Astrocyte (in vitro differentiated cells and primary cell): Measurements from ENCODE around the gene CD200R1L. TPM values are rescaled to one million over a fixed set of nuclear protein-coding genes. Genes with fewer than 3 reads are reported as not detected.

Experiments
- DNase-seq: peaks from one replicate; pipeline ENCODE4 v3.0.0-alpha.2; 2010; ENCODE audit warnings: low read depth
- FAIRE-seq: peaks from 2 replicates; lab custom pipeline; 2011; peaks lifted over from hg19 to GRCh38; lab: Jason Lieb, UNC
- H2AFZ ChIP-seq: 2 replicates; pipeline ENCODE4 v1.6.0; 2012; ENCODE audit warnings: low read depth, low read length, inconsistent platforms
- H3K27ac ChIP-seq: 2 replicates; pipeline ENCODE4 v1.5.1; 2011; ENCODE audit warnings: low read depth, low read length, inconsistent platforms
- H3K27me3 ChIP-seq: 2 replicates; pipeline ENCODE4 v1.6.0; 2011; ENCODE audit warnings: low read length, inconsistent platforms; ENCODE audit not compliant: insufficient read depth
- H3K36me3 ChIP-seq: 2 replicates; pipeline ENCODE4 v1.5.1; 2011; ENCODE audit warnings: low read length, inconsistent platforms; ENCODE audit not compliant: insufficient read depth
- H3K4me1 ChIP-seq: 2 replicates; pipeline ENCODE4 v1.5.1; 2011; ENCODE audit warnings: low read length, inconsistent platforms; ENCODE audit not compliant: insufficient read depth
- H3K4me2 ChIP-seq: 2 replicates; pipeline ENCODE4 v1.6.0; 2012; ENCODE audit warnings: low read length, inconsistent platforms
- H3K4me3 ChIP-seq: 2 replicates; pipeline ENCODE4 v1.5.1; 2011; ENCODE audit warnings: low read depth, mild to moderate bottlenecking, low read length, inconsistent platforms; ENCODE audit not compliant: insufficient read depth
- H3K79me2 ChIP-seq: 2 replicates; pipeline ENCODE4 v1.6.0; 2012; ENCODE audit warnings: mild to moderate bottlenecking, low read length, inconsistent platforms; ENCODE audit not compliant: insufficient read depth
- H3K9ac ChIP-seq: 2 replicates; pipeline ENCODE4 v1.6.0; 2012; ENCODE audit warnings: mild to moderate bottlenecking, low read length, inconsistent platforms
- H3K9me3 ChIP-seq: 2 replicates; pipeline ENCODE4 v1.5.1; 2012; ENCODE audit warnings: low read depth, mild to moderate bottlenecking, low read length, inconsistent platforms; ENCODE audit not compliant: insufficient read depth
- H4K20me1 ChIP-seq: 2 replicates; pipeline ENCODE4 v1.6.0; 2012; ENCODE audit warnings: low read length, inconsistent platforms; ENCODE audit not compliant: insufficient read depth
- H3K27ac Mint-ChIP-seq: one replicate; pipeline ENCODE4 v1.8.0; 2021; ENCODE audit warnings: mild to moderate bottlenecking, mixed read lengths; ENCODE audit not compliant: unreplicated experiment
- H3K27me3 Mint-ChIP-seq: one replicate; pipeline ENCODE4 v1.8.0; 2021; ENCODE audit warnings: low read depth, mixed read lengths; ENCODE audit not compliant: unreplicated experiment
- H3K36me3 Mint-ChIP-seq: one replicate; pipeline ENCODE4 v1.8.0; 2021; ENCODE audit warnings: low read depth, mixed read lengths; ENCODE audit not compliant: unreplicated experiment
- H3K4me1 Mint-ChIP-seq: one replicate; pipeline ENCODE4 v1.8.0; 2021; ENCODE audit warnings: low read depth, mixed read lengths; ENCODE audit not compliant: unreplicated experiment
- H3K4me3 Mint-ChIP-seq: one replicate; pipeline ENCODE4 v1.8.0; 2021; ENCODE audit warnings: mild to moderate bottlenecking, moderate library complexity, mixed read lengths; ENCODE audit not compliant: unreplicated experiment
- H3K9me3 Mint-ChIP-seq: one replicate; pipeline ENCODE4 v1.8.0; 2021; ENCODE audit warnings: mild to moderate bottlenecking, mixed read lengths; ENCODE audit not compliant: unreplicated experiment
- EZH2 ChIP-seq: IDR thresholded peaks from 2 replicates; pipeline ENCODE4 v1.6.1; 2012; ENCODE audit warnings: mild to moderate bottlenecking, low read length, inconsistent platforms; ENCODE audit not compliant: insufficient read depth
- total RNA-seq: library from RNA; stranded (reverse); gene quantifications from 2 replicates; pipeline ENCODE4 v1.2.1, GENCODE V29; 2021
- TF ChIP-seq, protein P1 (sequence below): IDR thresholded peaks from 2 replicates; pipeline ENCODE4 v1.5.1; 2011; ENCODE audit warnings: low read depth, mild to moderate bottlenecking, inconsistent platforms, low read length, moderate library complexity; ENCODE audit not compliant: insufficient read depth

CD200R1L gene
- total RNA-seq, 1 donor from 2014 or later: not detected

GRCh38 chr3:112875561-112875960, 28.9 kb upstream of the CD200R1L start:
- Histone ChIP-seq H3K27me3 (no peaks in the 10 kb centered on the region), H3K9me3 (no peaks in the 10 kb centered on the region), H3K36me3 (no peaks in the 10 kb centered on the region), H3K27ac (no peak overlapping the region), H3K79me2 (no peaks in the 10 kb centered on the region), H2AFZ (no peak overlapping the region), H3K4me2 (no peak overlapping the region), H3K4me1 (no peaks in the 10 kb centered on the region), H4K20me1 (no peaks in the 10 kb centered on the region), H3K4me3 (no peak overlapping the region), H3K9ac (no peak overlapping the region)
- Mint-ChIP-seq H3K4me3 (no peak overlapping the region), H3K4me1 (no peaks in the 10 kb centered on the region), H3K9me3 (no peaks in the 10 kb centered on the region), H3K27me3 (no peaks in the 10 kb centered on the region), H3K27ac (no peak overlapping the region), H3K36me3 (no peaks in the 10 kb centered on the region)
- DNase-seq: no peak
- TF ChIP-seq, protein P1, sequence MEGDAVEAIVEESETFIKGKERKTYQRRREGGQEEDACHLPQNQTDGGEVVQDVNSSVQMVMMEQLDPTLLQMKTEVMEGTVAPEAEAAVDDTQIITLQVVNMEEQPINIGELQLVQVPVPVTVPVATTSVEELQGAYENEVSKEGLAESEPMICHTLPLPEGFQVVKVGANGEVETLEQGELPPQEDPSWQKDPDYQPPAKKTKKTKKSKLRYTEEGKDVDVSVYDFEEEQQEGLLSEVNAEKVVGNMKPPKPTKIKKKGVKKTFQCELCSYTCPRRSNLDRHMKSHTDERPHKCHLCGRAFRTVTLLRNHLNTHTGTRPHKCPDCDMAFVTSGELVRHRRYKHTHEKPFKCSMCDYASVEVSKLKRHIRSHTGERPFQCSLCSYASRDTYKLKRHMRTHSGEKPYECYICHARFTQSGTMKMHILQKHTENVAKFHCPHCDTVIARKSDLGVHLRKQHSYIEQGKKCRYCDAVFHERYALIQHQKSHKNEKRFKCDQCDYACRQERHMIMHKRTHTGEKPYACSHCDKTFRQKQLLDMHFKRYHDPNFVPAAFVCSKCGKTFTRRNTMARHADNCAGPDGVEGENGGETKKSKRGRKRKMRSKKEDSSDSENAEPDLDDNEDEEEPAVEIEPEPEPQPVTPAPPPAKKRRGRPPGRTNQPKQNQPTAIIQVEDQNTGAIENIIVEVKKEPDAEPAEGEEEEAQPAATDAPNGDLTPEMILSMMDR: no peak
- TF ChIP-seq EZH2: no peak
- FAIRE-seq: no peak

- H3K36me3 ChIP-seq: no peaks in the 10 kb centered on the region
- Mint-ChIP-seq H3K4me1 (no peaks in the 10 kb centered on the region), H3K27ac (no peak overlapping the region), H3K27me3 (no peaks in the 10 kb centered on the region), H3K9me3 (peaks cover 5% of the 10 kb centered on the region), H3K4me3 (no peak overlapping the region), H3K36me3 (no peaks in the 10 kb centered on the region)
- no peak for FAIRE-seq
- no peaks in the 10 kb centered on the region for H3K79me2 ChIP-seq
- H4K20me1 ChIP-seq: no peaks in the 10 kb centered on the region
- TF ChIP-seq, protein P1: no peak
- no peak for TF ChIP-seq EZH2
- H3K27ac ChIP-seq: no peak overlapping the region
- no peak overlapping the region for H2AFZ ChIP-seq
- H3K9ac ChIP-seq: no peak overlapping the region
- no peak overlapping the region for H3K4me3 ChIP-seq
- no peaks in the 10 kb centered on the region for H3K9me3 ChIP-seq
- H3K4me2 ChIP-seq: no peak overlapping the region
- H3K4me1 ChIP-seq: no peaks in the 10 kb centered on the region
- DNase-seq: no peak
- no peaks in the 10 kb centered on the region for H3K27me3 ChIP-seq
These were observed 28.1 kb upstream of the CD200R1L start for GRCh38 chr3:112874725-112875124.

DNA sequence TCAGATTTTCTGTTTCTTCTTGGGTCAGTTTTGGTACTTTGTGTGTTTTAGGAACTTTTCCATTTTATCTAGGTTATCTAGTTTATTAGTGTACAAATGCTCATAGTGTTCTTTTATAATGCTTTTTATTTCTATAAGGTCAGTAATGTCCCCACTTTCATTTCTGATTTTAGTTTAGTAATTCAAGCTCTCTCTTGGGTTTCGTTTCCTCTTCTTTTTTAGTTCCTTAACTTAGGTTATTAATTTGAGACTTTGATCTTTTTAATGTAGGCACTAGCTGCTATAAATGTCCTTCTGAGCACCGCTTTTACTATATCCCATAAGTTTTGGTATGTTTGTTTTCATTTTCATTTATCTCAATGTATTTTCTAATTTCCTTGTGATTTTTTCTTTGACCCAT, 27.0 kb upstream of the CD200R1L start:
- Histone ChIP-seq H2AFZ (no peak overlapping the region), H3K27ac (no peak overlapping the region), H3K79me2 (no peaks in the 10 kb centered on the region), H3K9ac (no peak overlapping the region), H3K4me1 (no peaks in the 10 kb centered on the region), H3K9me3 (no peaks in the 10 kb centered on the region), H4K20me1 (no peaks in the 10 kb centered on the region), H3K4me3 (no peak overlapping the region), H3K4me2 (no peak overlapping the region), H3K27me3 (no peaks in the 10 kb centered on the region), H3K36me3 (no peaks in the 10 kb centered on the region)
- no peak overlapping the region for H3K4me3 Mint-ChIP-seq
- TF ChIP-seq, protein P1: no peak
- no peak for TF ChIP-seq EZH2
- H3K27me3 Mint-ChIP-seq: no peaks in the 10 kb centered on the region
- no peak overlapping the region for H3K27ac Mint-ChIP-seq
- no peaks in the 10 kb centered on the region for H3K4me1 Mint-ChIP-seq
- DNase-seq: no peak
- no peaks in the 10 kb centered on the region for H3K36me3 Mint-ChIP-seq
- peaks cover 8% of the 10 kb centered on the region for H3K9me3 Mint-ChIP-seq
- FAIRE-seq: no peak
